ENCODE measurements around the gene RPS6KB1. TPM values are rescaled to one million over a fixed set of nuclear protein-coding genes. Genes with fewer than 3 reads are reported as not detected.
"Not testable (repeated sequence)": the region's sequence is repeated elsewhere in the genome, so short reads cannot be mapped to it uniquely, and the experiment has no call there.

Gene RPS6KB1
- total and polyA plus RNA-seq, 2 experiments from 2014 or later = 22.4 to 27.9 TPM

DNA sequence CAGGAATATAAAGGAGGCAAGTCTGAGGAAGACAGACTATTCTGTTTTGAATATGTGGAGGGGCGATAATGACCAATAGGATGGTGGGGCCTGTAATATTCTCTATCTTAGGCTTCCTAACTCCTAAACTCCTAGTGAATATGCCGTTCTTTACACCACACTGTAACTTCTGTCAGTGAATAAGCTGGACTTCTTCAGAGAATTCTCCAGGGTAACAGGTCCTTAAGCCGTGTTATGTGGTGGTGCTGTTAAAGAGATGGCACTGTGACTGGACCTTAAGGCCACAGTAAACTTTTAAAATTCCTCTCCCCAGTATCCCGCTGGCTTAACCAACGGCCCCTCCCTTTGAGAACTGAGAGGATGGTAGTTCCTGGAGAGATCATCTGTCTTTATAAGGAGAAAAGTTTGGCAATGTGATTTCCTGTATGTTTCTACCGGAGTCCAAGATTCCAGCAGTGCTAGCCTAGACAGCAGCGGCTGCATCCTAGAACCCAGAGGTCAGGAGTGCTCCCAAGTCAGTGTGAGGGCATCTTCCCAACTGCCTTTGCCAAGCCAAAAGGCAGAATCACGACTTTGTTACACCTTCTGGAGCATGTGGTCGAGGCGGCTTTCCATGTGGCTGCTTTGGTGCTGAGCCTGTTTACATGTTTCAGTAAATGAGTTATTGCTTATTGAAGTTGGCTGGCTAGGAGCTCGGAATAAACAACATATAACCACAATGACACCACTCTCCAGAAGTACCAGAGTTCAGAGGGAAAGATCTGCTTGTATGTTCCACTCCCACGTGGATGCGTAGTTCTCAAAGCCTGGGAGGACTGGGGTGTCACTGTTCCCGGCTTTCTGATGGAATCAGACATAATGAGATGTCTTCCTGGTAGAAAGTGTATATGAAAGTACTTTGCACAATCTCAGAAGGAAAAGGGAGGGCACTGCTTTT is 41.2 kb upstream of the RPS6KB1 start:
- TF ChIP-seq EZH2 (IDR thresholded peaks at IDR 0.05; ENCODE audit: borderline replicate concordance) (no peak), EZH2phosphoT487 (IDR thresholded peaks at IDR 0.05; ENCODE audit: low read depth, severe bottlenecking, unreplicated experiment) (no peak)
- TF ChIP-seq, protein P1, sequence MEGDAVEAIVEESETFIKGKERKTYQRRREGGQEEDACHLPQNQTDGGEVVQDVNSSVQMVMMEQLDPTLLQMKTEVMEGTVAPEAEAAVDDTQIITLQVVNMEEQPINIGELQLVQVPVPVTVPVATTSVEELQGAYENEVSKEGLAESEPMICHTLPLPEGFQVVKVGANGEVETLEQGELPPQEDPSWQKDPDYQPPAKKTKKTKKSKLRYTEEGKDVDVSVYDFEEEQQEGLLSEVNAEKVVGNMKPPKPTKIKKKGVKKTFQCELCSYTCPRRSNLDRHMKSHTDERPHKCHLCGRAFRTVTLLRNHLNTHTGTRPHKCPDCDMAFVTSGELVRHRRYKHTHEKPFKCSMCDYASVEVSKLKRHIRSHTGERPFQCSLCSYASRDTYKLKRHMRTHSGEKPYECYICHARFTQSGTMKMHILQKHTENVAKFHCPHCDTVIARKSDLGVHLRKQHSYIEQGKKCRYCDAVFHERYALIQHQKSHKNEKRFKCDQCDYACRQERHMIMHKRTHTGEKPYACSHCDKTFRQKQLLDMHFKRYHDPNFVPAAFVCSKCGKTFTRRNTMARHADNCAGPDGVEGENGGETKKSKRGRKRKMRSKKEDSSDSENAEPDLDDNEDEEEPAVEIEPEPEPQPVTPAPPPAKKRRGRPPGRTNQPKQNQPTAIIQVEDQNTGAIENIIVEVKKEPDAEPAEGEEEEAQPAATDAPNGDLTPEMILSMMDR (IDR thresholded peaks at IDR 0.05; ENCODE audit: poor library complexity) = no peak
- H4K20me1 ChIP-seq (ENCODE audit: insufficient read depth, poor library complexity, severe bottlenecking) = no peaks in the 10 kb centered on the region
- peak overlapping the region; percentile 31 for H3K27ac ChIP-seq
- H3K9me2 ChIP-seq (replicated peaks; ENCODE audit: insufficient read depth) = no peaks in the 10 kb centered on the region
- peaks cover 42% of the 10 kb centered on the region for H3K4me1 ChIP-seq (ENCODE audit: insufficient read depth)
- no peak overlapping the region for H3K4me3 ChIP-seq
- H3K79me2 ChIP-seq = no peaks in the 10 kb centered on the region
- H3K9me3 ChIP-seq (ENCODE audit: low read depth) = no peaks in the 10 kb centered on the region
- H3K27me3 ChIP-seq = no peaks in the 10 kb centered on the region
- no peaks in the 10 kb centered on the region for H3K36me3 ChIP-seq (replicated peaks; ENCODE audit: insufficient read depth, low read depth)
- 63% methylated on average over 14 of the region's 14 CpGs for WGBS (ENCODE audit: low lambda C conversion rate, missing lambda C conversion rate)
- DNase-seq (ENCODE audit: low spot score) = peak; percentile 30
- H3K4me2 ChIP-seq = no peak overlapping the region
- no peak overlapping the region for H2AFZ ChIP-seq

DNA sequence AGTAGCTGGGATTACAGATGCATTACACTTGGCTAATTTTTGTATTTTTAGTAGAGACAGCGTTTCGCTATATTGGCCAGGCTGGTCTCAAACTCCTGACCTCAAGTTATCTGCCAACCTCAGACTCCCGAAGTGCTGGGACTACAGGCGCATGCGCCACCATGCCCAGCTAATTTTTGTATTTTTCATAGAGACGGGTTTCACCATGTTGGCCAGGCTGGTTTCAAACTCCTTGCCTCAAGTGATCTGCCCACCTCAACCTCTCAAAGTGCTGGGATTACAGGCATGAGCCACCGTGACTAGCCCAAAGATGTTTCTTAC is 40.1 kb upstream of the RPS6KB1 start:
- not testable (repeated sequence) for H3K36me3 ChIP-seq (replicated peaks; ENCODE audit: insufficient read depth, low read depth); H2AFZ ChIP-seq; H3K27me3 ChIP-seq; H3K4me2 ChIP-seq; H4K20me1 ChIP-seq (ENCODE audit: insufficient read depth, poor library complexity, severe bottlenecking); H3K79me2 ChIP-seq; H3K9me3 ChIP-seq (ENCODE audit: low read depth); DNase-seq (ENCODE audit: low spot score); H3K9me2 ChIP-seq (replicated peaks; ENCODE audit: insufficient read depth); H3K4me3 ChIP-seq
- peaks cover 33% of the 10 kb centered on the region for H3K4me1 ChIP-seq (ENCODE audit: insufficient read depth)
- peak overlapping the region; percentile 31 for H3K27ac ChIP-seq
- WGBS (ENCODE audit: low lambda C conversion rate, missing lambda C conversion rate) = 97% methylated on average over 7 of the region's 7 CpGs

DNA sequence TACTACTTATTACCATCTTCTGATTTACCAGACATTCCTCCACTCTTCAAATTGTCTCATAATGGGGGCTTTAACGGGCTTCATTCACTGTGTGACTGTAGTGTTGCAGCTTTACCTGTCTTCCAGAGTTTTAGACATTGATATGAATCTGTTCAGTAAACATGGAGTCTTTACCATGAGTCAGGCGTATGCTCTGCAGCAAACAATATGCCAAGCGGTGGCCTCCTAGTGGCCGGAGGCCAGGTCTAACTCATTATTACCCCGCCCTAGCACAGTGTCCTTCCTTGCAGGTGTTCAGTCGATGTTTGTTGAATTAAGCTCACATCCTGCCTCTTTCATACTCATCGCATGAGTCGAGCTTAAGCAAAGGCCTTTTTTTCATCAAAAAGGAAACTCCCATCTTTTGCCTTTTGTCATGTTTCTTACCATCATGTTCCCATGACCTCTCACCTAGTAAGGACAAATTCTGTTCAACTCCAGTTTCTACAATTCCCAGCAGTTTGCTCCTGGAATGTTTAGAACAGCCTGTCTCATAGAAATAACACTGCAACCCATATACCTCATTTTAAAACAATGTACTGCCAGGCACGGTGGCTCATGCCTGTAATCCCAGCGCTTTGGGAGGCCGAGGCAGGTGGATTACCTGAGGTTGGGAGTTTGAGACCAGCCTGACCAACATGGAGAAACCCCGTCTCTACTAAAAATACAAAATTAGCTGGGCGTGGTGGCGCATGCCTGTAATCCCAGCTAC is 39.6 kb upstream of the RPS6KB1 start:
- Histone ChIP-seq H3K4me3 (no peak overlapping the region), H3K9me3 (ENCODE audit: low read depth) (no peaks in the 10 kb centered on the region), H3K4me2 (no peak overlapping the region), H4K20me1 (ENCODE audit: insufficient read depth, poor library complexity, severe bottlenecking) (no peaks in the 10 kb centered on the region), H3K27ac (peak overlapping the region; percentile 31), H3K27me3 (no peaks in the 10 kb centered on the region), H3K4me1 (ENCODE audit: insufficient read depth) (peaks cover 27% of the 10 kb centered on the region), H3K9me2 (replicated peaks; ENCODE audit: insufficient read depth) (no peaks in the 10 kb centered on the region), H3K79me2 (no peaks in the 10 kb centered on the region), H2AFZ (no peak overlapping the region), H3K36me3 (replicated peaks; ENCODE audit: insufficient read depth, low read depth) (no peaks in the 10 kb centered on the region)
- 78% methylated on average over 14 of the region's 14 CpGs for WGBS (ENCODE audit: low lambda C conversion rate, missing lambda C conversion rate)
- DNase-seq (ENCODE audit: low spot score) = peak; percentile 84
- TF ChIP-seq EZH2phosphoT487 (IDR thresholded peaks at IDR 0.05; ENCODE audit: low read depth, severe bottlenecking, unreplicated experiment) = no peak
- TF ChIP-seq, protein P1 (IDR thresholded peaks at IDR 0.05; ENCODE audit: poor library complexity) = peak; percentile 47

DNA sequence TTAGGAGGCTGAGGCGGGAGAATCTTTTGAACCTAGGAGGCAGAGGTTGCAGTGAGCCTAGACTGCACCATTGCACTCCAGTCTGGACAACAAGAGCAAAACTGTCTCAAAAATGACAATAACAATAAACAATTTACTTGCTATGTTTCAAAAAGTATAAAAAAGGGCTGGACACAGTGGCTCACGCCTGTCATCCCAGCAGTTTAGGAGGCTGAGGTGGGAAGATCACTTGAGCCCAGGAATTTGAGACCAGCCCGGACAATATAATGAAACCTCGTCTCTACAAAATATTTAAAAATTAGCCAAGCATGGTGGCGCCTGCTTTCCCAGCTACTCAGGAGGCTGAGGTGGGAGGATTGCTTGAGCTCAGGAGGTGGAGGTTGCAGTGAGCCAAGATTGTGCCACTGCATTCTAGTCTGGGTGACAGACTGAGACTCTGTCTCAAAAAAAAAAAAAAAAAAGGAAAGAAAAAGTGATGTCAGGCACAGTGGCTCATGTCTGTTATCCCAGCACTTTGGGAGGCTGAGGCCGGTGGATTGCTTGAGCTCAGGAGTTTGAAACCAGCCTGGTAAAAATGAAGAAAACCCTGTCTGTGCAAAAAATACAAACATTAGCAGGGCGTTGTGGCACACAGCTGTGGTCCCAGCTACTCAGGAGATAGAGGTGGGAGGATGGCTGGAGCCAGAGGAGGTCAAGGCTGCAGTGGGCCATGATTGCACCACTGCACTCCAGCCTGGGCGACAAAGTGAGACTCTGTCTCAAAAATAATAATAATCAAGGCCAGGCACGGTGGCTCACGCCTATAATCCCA is 38.8 kb upstream of the RPS6KB1 start:
- H3K9me2 ChIP-seq (replicated peaks; ENCODE audit: insufficient read depth); H4K20me1 ChIP-seq (ENCODE audit: insufficient read depth, poor library complexity, severe bottlenecking); H3K4me3 ChIP-seq; H3K27me3 ChIP-seq; H2AFZ ChIP-seq; H3K36me3 ChIP-seq (replicated peaks; ENCODE audit: insufficient read depth, low read depth); H3K79me2 ChIP-seq; H3K4me2 ChIP-seq; DNase-seq (ENCODE audit: low spot score); H3K9me3 ChIP-seq (ENCODE audit: low read depth): not testable (repeated sequence)
- 93% methylated on average over 10 of the region's 10 CpGs for WGBS (ENCODE audit: low lambda C conversion rate, missing lambda C conversion rate)
- Histone ChIP-seq H3K4me1 (ENCODE audit: insufficient read depth) (peaks cover 25% of the 10 kb centered on the region), H3K27ac (peak overlapping the region; percentile 77)
